DOHH2 (cell line): ENCODE data around the gene CXCL12.

Source experiments
- CTCF ChIP-seq: fragments of 200-600 bp; sonication (generic); IDR thresholded peaks from one replicate; pipeline ENCODE4 v1.5.1; 2014; ENCODE audit warnings: antibody characterized with exemption, mild to moderate bottlenecking, low read depth, low read length; ENCODE audit not compliant: poor library complexity, severe bottlenecking
- EZH2phosphoT487 ChIP-seq: fragments of 200-600 bp; sonication (generic); IDR thresholded peaks from 2 replicates; pipeline ENCODE4 v1.6.1; 2017; ENCODE audit warnings: borderline replicate concordance, mild to moderate bottlenecking, antibody characterized with exemption, low read length, moderate library complexity, mixed read lengths

GRCh38 chr10:44382981-44383748 lies 1.7 kb downstream of the CXCL12 start:
- TF ChIP-seq CTCF (no peak), EZH2phosphoT487 (no peak)
